WI38 (cell line): ENCODE results near the gene ACVR1.

Experiments
- H3K4me3 ChIP-seq: 2 replicates; pipeline ENCODE4 v1.5.1; 2011; ENCODE audit warnings: low read depth, mild to moderate bottlenecking, control low read depth, low read length
- TF ChIP-seq, protein P1 (sequence below): IDR thresholded peaks from 2 replicates; pipeline ENCODE4 v1.5.1; 2012; ENCODE audit warnings: low read depth, mild to moderate bottlenecking, control low read depth, low read length

ACVR1 gene

DNA sequence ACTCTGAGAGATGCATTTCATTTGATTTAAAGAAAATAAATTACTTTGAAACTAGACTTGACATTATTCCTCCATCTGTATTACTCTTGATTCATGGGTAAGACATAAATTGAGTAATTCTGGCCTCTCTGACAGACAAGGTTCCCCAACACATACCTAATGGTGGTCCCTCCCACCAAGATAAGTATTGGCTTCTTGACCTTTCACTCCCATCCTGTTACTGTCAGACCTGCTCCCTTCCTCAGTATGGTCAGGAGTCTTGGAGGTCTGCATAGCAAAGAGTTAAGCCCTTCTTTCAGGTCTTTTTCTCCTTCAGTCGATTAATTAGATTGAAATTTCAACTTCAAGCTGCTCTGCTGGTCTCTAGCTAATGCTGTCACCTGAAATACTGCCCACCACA, 42.2 kb upstream of the ACVR1 start:
- TF ChIP-seq, protein P1, sequence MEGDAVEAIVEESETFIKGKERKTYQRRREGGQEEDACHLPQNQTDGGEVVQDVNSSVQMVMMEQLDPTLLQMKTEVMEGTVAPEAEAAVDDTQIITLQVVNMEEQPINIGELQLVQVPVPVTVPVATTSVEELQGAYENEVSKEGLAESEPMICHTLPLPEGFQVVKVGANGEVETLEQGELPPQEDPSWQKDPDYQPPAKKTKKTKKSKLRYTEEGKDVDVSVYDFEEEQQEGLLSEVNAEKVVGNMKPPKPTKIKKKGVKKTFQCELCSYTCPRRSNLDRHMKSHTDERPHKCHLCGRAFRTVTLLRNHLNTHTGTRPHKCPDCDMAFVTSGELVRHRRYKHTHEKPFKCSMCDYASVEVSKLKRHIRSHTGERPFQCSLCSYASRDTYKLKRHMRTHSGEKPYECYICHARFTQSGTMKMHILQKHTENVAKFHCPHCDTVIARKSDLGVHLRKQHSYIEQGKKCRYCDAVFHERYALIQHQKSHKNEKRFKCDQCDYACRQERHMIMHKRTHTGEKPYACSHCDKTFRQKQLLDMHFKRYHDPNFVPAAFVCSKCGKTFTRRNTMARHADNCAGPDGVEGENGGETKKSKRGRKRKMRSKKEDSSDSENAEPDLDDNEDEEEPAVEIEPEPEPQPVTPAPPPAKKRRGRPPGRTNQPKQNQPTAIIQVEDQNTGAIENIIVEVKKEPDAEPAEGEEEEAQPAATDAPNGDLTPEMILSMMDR: no peak
- H3K4me3 ChIP-seq: no peak overlapping the region

- TF ChIP-seq, protein P1: no peak
- H3K4me3 ChIP-seq: no peak overlapping the region
Measured at GRCh38 chr2:157911750-157912149, 35.6 kb upstream of the ACVR1 start.

- TF ChIP-seq, protein P1: no peak
- H3K4me3 ChIP-seq: no peak overlapping the region
Measured at GRCh38 chr2:157911246-157911645, 35.1 kb upstream of the ACVR1 start.

DNA sequence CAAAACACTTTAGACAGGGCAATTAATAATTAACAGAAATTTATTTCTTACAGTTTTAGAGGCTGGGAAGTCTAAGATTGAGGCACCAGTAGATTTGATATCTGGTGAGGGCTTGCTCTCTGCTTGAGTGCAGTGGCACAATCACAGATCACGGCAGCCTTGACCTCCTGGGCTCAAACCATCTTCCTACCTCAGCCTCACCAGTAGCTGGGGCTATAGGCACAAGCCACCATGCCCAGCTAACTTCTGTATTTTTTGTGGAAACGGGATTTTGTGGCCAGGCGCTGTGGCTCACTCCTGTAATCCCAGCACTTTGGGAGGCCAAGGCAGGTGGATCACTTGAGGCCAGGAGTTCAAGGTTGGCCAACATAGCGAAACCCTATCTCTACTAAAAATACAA, 29.0 kb upstream of the ACVR1 start:
- no peak overlapping the region for H3K4me3 ChIP-seq
- TF ChIP-seq, protein P1: no peak

DNA sequence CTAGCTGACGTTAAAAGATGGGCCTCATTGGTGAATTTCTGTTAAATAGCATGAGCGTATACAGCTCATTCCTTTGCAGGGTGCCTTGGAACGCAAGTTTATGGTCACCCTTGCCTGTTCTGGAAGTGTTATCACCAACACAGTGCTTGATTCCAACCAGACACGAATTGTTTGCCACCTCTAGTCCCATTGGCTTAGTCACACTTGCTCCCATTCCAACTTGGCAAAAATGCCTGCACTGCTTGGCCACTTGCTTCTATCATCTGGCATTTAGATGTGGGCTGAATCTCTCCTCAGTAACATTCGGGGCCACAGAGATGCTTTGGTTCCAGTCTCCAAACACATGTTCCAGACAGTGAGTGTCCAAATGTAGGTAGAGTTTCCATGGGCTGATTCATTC, 27.5 kb upstream of the ACVR1 start:
- TF ChIP-seq, protein P1: no peak
- no peak overlapping the region for H3K4me3 ChIP-seq

- TF ChIP-seq, protein P1: no peak
Measured at GRCh38 chr2:157903151-157903550, 27.0 kb upstream of the ACVR1 start.

GRCh38 chr2:157902692-157903091, 26.6 kb upstream of the ACVR1 start:
- H3K4me3 ChIP-seq: no peak overlapping the region
- TF ChIP-seq, protein P1: no peak

More at GRCh38 chr2:157903151-157903550, 27.0 kb upstream of the ACVR1 start:
- H3K4me3 ChIP-seq: no peak overlapping the region
